HepG2 (cell line): ENCODE measurements around the gene RBBP8NL. TPM values are rescaled to one million over a fixed set of nuclear protein-coding genes. Genes with fewer than 3 reads are reported as not detected.
A peak's percentile ranks its signal among the peaks of the same experiment; 100 is the strongest.

Source experiments
- BORCS8-MEF2B ChIP-seq: sonication (generic); formaldehyde crosslinking; IDR thresholded peaks from 2 replicates; pipeline ENCODE4 v1.8.0; 2022; ENCODE audit warnings: mild to moderate bottlenecking, missing genetic modification reagents
- FOSL2 ChIP-seq: sonication (generic); formaldehyde crosslinking; IDR thresholded peaks from 2 replicates; pipeline ENCODE4 v1.4.0; 2020; ENCODE audit warnings: missing genetic modification reagents
- GPN1 ChIP-seq: sonication (generic); formaldehyde crosslinking; IDR thresholded peaks from 2 replicates; pipeline ENCODE4 v1.5.1; 2020; ENCODE audit warnings: missing genetic modification reagents, borderline replicate concordance
- HNRNPH1 ChIP-seq: fragments of 200-400 bp; formaldehyde crosslinking; optimal IDR thresholded peaks from 2 replicates; pipeline ENCODE3; 2017; ENCODE audit warnings: mild to moderate bottlenecking, low read depth, low read length
- KAT2B ChIP-seq: fragments of 150-350 bp; IDR thresholded peaks from 2 replicates; pipeline ENCODE4 v1.6.1; 2014; ENCODE audit warnings: low read depth, low read length, borderline replicate concordance
- KDM3A ChIP-seq: IDR thresholded peaks from 2 replicates; pipeline ENCODE4 v1.6.1; 2018; ENCODE audit warnings: low read depth, missing compliant biosample characterization
- PRMT3 ChIP-seq: sonication (generic); formaldehyde crosslinking; IDR thresholded peaks from 2 replicates; pipeline ENCODE4 v1.8.1; 2022; ENCODE audit warnings: low read depth, mild to moderate bottlenecking, moderate library complexity, missing genetic modification reagents, borderline replicate concordance
- SIX1 ChIP-seq: sonication (generic); formaldehyde crosslinking; IDR thresholded peaks from 2 replicates; pipeline ENCODE4 v1.4.0; 2020; ENCODE audit warnings: missing genetic modification reagents, borderline replicate concordance
- SIX4 ChIP-seq: sonication (generic); formaldehyde crosslinking; IDR thresholded peaks from 2 replicates; pipeline ENCODE4 v1.4.0; 2020; ENCODE audit warnings: missing genetic modification reagents
- ZBTB14 ChIP-seq: sonication (generic); formaldehyde crosslinking; IDR thresholded peaks from 2 replicates; pipeline ENCODE4 v1.4.0; 2020; ENCODE audit warnings: missing genetic modification reagents
- ZBTB7A ChIP-seq: sonication (generic); formaldehyde crosslinking; IDR thresholded peaks from 2 replicates; pipeline ENCODE4 v1.8.0; 2022; ENCODE audit warnings: mild to moderate bottlenecking, missing genetic modification reagents
- ZFYVE20 ChIP-seq: sonication (generic); formaldehyde crosslinking; IDR thresholded peaks from 2 replicates; pipeline ENCODE4 v1.8.0; 2023; ENCODE audit warnings: low read depth, mild to moderate bottlenecking, moderate library complexity, missing genetic modification reagents, borderline replicate concordance
- ZMAT5 ChIP-seq: sonication (generic); formaldehyde crosslinking; IDR thresholded peaks from 2 replicates; pipeline ENCODE4 v1.5.0; 2020; ENCODE audit warnings: mild to moderate bottlenecking, low read depth, missing genetic modification reagents, borderline replicate concordance
- ZNF484 ChIP-seq: sonication (generic); formaldehyde crosslinking; IDR thresholded peaks from 2 replicates; pipeline ENCODE4 v1.5.1; 2020; ENCODE audit warnings: mild to moderate bottlenecking, low read depth, missing genetic modification reagents, borderline replicate concordance
- ZNF503 ChIP-seq: sonication (generic); formaldehyde crosslinking; IDR thresholded peaks from 2 replicates; pipeline ENCODE4 v1.4.0; 2020; ENCODE audit warnings: missing genetic modification reagents
- ZNF784 ChIP-seq: sonication (generic); formaldehyde crosslinking; IDR thresholded peaks from 2 replicates; pipeline ENCODE4 v1.5.1; 2020; ENCODE audit warnings: missing genetic modification reagents, mild to moderate bottlenecking, borderline replicate concordance
- polyA plus RNA-seq, 8 experiments: library from polyadenylated mRNA; depleted of rRNA in 3 of 8; stranded (reverse) in 7 of 8; unstranded in 1 of 8; fragments of >200 nt; fragmentation: Illumina TruSeq in 4 of 8; extraction: Trizol in 4 of 8; gene quantifications; 2 replicates each; pipeline versions ENCODE4 v1.2.1 to v1.2.3, GENCODE V29; 2011 to 2016; ENCODE audit warnings: low read depth in 4 of 8, missing spikeins in 1 of 8, mixed read lengths in 1 of 8; ENCODE audit not compliant: insufficient read depth in 1 of 8
- total RNA-seq, 5 experiments: library from RNA; depleted of rRNA; stranded (reverse); fragments of >200 nt; fragmentation: Illumina TruSeq; extraction: Trizol; gene quantifications; 2 replicates each; pipeline ENCODE4 v1.2.3, GENCODE V29; 2016; ENCODE audit warnings: low read depth in 1 of 5
- TF ChIP-seq, protein P1 (sequence below): sonication (generic); formaldehyde crosslinking; IDR thresholded peaks from 2 replicates; pipeline ENCODE4 v1.4.0; 2020; ENCODE audit warnings: mild to moderate bottlenecking, missing genetic modification reagents
- TF ChIP-seq, protein P2 (sequence below): sonication (generic); formaldehyde crosslinking; IDR thresholded peaks from 2 replicates; pipeline ENCODE4 v1.4.0; 2020; ENCODE audit warnings: mild to moderate bottlenecking, missing genetic modification reagents
- TF ChIP-seq, protein P3 (sequence below): sonication (generic); formaldehyde crosslinking; conservative IDR thresholded peaks from 2 replicates; pipeline ENCODE4 v1.8.0; 2022; ENCODE audit warnings: low read depth, missing genetic modification reagents

Gene RBBP8NL
- total and polyA plus RNA-seq, 2 of the 13 experiments (the other 11 are each of a cell fraction or from before 2014, with no cell fraction given) = 0.69 to 0.86 TPM

GRCh38 chr20:62409931-62410745 lies 17.2 kb downstream of the RBBP8NL start (continued):
- TF ChIP-seq KAT2B (no peak), SIX1 (CRISPR knock-in tag) (no peak), SIX4 (CRISPR knock-in tag) (no peak), ZBTB14 (CRISPR knock-in tag) (no peak), PRMT3 (CRISPR knock-in tag) (no peak), GPN1 (CRISPR knock-in tag) (no peak), HNRNPH1 (no peak), ZFYVE20 (CRISPR knock-in tag) (no peak), ZBTB7A (peak; percentile 95; the same call in 1 of the 2 replicates), BORCS8-MEF2B (CRISPR knock-in tag) (no peak), FOSL2 (no peak), ZNF484 (no peak), ZNF503 (CRISPR knock-in tag) (no peak), ZNF784 (CRISPR knock-in tag) (no peak), KDM3A (CRISPR knock-in tag) (0 out of 2 replicates have a peak, but pooled peaks have one; percentile 12), ZMAT5 (no peak)
- TF ChIP-seq, protein P1, sequence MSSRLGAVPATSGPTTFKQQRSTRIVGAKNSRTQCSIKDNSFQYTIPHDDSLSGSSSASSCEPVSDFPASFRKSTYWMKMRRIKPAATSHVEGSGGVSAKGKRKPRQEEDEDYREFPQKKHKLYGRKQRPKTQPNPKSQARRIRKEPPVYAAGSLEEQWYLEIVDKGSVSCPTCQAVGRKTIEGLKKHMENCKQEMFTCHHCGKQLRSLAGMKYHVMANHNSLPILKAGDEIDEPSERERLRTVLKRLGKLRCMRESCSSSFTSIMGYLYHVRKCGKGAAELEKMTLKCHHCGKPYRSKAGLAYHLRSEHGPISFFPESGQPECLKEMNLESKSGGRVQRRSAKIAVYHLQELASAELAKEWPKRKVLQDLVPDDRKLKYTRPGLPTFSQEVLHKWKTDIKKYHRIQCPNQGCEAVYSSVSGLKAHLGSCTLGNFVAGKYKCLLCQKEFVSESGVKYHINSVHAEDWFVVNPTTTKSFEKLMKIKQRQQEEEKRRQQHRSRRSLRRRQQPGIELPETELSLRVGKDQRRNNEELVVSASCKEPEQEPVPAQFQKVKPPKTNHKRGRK = peak; percentile 89
- TF ChIP-seq, protein P2, sequence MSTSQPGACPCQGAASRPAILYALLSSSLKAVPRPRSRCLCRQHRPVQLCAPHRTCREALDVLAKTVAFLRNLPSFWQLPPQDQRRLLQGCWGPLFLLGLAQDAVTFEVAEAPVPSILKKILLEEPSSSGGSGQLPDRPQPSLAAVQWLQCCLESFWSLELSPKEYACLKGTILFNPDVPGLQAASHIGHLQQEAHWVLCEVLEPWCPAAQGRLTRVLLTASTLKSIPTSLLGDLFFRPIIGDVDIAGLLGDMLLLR (CRISPR knock-in tag) = peak; percentile 77; the same call in 1 of the 2 replicates
- TF ChIP-seq, protein P3, sequence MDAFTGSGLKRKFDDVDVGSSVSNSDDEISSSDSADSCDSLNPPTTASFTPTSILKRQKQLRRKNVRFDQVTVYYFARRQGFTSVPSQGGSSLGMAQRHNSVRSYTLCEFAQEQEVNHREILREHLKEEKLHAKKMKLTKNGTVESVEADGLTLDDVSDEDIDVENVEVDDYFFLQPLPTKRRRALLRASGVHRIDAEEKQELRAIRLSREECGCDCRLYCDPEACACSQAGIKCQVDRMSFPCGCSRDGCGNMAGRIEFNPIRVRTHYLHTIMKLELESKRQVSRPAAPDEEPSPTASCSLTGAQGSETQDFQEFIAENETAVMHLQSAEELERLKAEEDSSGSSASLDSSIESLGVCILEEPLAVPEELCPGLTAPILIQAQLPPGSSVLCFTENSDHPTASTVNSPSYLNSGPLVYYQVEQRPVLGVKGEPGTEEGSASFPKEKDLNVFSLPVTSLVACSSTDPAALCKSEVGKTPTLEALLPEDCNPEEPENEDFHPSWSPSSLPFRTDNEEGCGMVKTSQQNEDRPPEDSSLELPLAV (CRISPR knock-in tag) = no peak
